Upper lobe of left lung (tissue), 4 donors: Measurements from ENCODE around the gene ZBTB12.

Source experiments
- POLR2AphosphoS5 ChIP-seq, 2 donors: sonication (generic); formaldehyde crosslinking; IDR thresholded peaks; one replicate each; pipeline ENCODE4 v1.5.1; 2017; ENCODE audit warnings: antibody characterized with exemption in 2 of 2
- TF ChIP-seq, protein P1 (sequence below), 6 experiments: fragments of 450-650 bp in 4 of 6; fragments of 200-600 bp in 2 of 6; sonication (generic) in 2 of 6; IDR thresholded peaks; one replicate each; pipeline ENCODE4 v1.5.1; 2016 to 2019; ENCODE audit warnings: antibody characterized with exemption in 6 of 6

DNA sequence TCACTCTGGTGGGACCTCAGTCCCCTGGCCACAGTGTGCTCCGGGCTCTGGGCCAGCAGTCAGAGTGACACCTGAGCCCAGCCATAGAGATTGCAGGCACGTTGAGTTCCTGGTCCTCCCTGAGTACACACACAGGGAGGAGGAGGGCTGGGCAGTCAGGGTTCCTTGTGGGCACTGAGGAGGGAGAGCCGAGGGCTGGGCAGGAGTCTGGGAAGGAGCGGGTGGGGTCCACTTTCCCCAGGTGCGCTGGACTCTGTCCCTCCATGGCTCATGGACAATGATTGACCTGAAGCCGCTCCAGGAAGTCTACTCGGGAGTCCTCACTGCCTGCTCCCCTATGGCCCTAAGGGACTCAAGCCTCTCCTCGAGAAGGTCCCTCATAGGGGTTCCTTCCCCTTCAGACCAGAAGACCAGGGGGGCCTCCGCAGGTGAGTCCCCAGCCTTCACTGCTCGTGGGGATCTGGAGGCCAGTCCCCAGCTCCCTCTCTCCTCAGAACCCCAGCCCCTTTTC, 24.2 kb downstream of the ZBTB12 start:
- peak in 1 of 2 donors; percentile 49 for TF ChIP-seq POLR2AphosphoS5 (IDR thresholded peaks at IDR 0.05)
- TF ChIP-seq, protein P1, sequence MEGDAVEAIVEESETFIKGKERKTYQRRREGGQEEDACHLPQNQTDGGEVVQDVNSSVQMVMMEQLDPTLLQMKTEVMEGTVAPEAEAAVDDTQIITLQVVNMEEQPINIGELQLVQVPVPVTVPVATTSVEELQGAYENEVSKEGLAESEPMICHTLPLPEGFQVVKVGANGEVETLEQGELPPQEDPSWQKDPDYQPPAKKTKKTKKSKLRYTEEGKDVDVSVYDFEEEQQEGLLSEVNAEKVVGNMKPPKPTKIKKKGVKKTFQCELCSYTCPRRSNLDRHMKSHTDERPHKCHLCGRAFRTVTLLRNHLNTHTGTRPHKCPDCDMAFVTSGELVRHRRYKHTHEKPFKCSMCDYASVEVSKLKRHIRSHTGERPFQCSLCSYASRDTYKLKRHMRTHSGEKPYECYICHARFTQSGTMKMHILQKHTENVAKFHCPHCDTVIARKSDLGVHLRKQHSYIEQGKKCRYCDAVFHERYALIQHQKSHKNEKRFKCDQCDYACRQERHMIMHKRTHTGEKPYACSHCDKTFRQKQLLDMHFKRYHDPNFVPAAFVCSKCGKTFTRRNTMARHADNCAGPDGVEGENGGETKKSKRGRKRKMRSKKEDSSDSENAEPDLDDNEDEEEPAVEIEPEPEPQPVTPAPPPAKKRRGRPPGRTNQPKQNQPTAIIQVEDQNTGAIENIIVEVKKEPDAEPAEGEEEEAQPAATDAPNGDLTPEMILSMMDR (IDR thresholded peaks at IDR 0.05): no peak
